ENCODE results near the gene CLSTN1.

DNA sequence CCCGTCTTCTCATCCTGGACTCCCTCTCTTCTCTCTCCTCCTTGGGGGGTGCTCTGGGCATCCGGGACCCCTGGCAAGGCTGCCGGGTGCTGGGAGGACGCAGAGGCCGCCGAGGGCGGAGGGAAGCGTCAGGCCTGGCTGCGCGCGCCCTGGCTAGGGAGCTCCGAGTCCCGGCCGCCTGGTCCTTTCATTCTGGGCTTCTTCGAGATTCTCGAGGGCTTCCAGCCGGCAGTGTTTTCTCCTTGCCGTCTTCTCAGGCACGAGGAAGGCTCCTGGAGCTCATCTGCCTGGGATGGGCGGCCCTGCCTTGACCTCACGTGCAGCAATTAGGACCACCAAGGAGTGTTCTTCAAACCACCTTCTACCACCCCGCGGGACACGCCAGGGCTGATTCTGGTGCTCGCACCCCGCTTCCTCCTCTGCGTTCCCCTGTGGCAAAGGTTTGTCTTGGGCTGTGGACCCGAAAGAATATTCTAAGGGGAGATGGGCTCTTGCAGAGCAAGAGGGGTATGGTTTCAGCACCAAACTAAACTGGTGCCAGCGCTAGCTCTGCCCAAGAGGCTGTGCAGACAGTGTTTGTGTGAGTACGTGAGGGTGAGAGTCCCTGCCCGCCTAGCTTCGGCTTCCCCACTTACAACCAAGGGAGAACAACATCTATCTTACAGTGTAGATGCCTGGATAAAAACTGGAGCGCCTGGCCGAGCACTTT, 135.7 kb downstream of the CLSTN1 start:
- TF ChIP-seq ZNF274 (CRISPR knock-in tag; IDR thresholded peaks at IDR 0.05), result no peak
- TF ChIP-seq ZNF713 (CRISPR knock-in tag; IDR thresholded peaks at IDR 0.05), result no peak

All from HepG2 (cell line).